GM19239 (cell line): ENCODE data around the gene GNAI1.
"Not testable (repeated sequence)": the region's sequence is repeated elsewhere in the genome, so short reads cannot be mapped to it uniquely, and the experiment has no call there.

Source experiments
- DNase-seq: peaks from one replicate; pipeline ENCODE4 v3.0.0; 2011; ENCODE audit warnings: low spot score; ENCODE audit not compliant: insufficient read length
- FAIRE-seq: peaks from 2 replicates; lab custom pipeline; 2011; peaks lifted over from hg19 to GRCh38; lab: Jason Lieb, UNC

GNAI1 gene

DNA sequence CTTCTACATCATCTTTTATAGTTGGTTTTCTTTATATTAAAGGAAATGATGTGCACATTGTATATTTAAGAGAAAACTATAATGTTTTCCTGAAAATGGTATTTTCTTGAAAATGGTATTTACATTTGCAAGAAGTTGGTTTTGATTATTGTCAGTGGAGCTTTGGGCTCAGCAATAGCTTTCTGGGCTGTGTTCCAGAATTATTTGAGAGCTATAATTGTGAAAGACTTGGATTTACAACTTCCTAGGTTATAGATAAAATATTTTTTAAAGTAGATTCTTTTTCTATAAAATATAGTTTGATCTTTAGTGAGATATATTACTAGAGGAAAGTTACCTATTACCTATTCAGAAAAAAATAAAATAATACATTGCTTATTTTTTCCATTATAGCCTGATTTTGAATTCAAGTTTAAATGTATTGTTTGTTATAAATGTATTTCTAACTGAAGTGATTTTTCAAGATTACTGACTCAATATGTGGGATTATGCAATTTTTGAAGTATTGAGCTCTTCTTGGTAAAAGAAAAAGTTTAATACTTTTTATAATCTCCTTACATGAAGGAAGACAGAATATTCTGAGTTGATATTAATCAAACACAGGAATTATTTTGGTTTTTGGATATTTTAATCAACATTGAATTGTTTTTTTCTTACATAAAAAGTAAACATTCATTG, 20.2 kb downstream of the GNAI1 start:
- FAIRE-seq: no peak
- DNase-seq: no peak

DNA sequence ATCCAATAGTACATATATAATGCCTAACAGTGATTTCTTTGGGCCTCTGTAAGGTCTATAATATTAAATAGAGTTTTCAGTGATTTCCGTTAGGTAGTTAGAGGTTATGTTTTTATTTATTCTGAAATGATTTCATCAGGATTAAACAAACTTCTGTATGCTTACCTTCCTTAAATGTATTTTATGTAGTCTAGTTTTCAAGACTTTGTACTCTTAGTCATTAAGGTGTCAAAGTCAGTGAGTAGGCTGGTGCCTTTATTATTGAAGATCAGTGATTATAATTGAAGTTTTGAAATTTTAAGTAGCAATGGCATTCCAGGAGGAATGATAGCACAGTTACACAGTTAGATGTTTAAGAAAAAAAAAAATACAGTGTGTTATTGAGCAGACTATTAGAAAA, 20.7 kb downstream of the GNAI1 start:
- FAIRE-seq (no peak), DNase-seq (no peak)

DNA sequence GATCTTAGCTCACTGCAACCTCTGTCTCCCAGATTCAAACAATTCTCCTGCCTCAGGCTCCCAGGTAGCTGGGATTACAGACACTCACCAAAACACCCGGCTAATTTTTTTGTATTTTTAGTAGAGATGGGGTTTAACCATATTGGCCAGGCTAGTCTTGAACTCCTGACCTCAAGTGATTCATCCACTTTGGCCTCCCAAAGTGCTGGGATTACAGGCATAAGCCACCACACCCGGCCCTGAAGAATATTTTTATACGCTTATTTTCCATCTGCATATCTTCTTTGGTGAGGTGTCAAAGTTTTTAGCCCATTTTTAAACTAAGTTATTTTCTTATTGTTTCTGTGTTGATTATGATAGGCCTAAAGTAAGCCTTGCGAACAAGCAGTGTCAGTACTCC, 23.1 kb downstream of the GNAI1 start:
- not testable (repeated sequence) for FAIRE-seq

DNA sequence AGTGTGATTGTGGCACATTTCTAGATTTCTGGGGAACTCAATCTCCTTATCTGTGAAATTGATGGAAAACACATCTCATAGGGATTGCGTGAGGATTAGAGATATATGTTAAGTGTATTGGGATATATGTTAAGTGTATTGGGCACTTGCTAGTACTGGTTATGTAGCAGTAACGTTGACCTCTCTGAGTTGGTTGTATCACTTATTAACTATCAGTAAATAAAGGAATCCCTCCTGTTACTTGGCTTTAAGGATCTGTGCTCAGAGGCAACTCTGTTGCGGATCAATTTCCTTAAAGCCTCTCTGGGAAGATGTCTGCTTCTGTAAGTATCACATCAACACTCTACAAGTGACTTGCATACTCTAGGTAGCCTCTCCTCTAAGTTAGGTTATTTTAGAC, 25.2 kb downstream of the GNAI1 start:
- FAIRE-seq: no peak
- DNase-seq: no peak

More for the DNA sequence above, 23.1 kb downstream of the GNAI1 start:
- not testable (repeated sequence) for DNase-seq

DNA sequence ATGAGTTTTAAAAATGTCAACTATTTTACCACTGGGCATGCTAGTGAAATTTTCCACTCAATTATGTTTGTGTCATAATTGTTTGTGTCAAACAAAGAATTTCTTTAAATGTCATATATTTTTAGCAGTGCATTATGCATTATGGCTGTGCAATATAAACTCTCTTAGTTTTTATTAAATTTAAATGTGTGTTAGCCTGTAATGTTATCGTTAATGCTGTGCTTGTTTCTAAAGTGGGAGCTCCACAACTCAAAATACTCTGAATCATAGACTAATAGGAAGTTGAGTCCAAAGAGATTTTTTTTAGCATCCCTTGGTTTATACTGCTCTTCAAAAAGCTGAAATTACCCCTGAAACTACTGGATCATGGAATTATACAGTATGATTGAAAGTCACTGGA, 26.8 kb downstream of the GNAI1 start:
- FAIRE-seq: no peak
- DNase-seq: no peak

DNA sequence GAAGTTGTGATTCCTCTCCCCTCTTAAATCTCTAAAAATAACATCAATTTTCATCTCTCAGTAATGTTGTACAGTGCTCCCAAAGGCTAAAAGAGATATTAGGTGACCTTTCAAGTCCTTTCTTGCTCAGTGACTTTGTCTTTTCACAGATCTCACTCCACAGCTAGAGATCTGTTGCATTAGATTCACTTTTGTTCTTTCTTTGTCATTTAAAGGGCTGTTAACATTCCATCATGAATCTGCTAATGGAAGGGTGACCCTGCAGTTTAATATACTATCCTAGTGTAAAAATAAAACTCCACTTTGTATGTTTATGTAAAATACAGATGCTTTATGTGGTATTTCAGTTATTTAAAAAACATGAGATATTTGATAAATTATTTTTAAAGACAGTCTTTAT, 30.5 kb downstream of the GNAI1 start:
- FAIRE-seq (no peak), DNase-seq (no peak)

DNA sequence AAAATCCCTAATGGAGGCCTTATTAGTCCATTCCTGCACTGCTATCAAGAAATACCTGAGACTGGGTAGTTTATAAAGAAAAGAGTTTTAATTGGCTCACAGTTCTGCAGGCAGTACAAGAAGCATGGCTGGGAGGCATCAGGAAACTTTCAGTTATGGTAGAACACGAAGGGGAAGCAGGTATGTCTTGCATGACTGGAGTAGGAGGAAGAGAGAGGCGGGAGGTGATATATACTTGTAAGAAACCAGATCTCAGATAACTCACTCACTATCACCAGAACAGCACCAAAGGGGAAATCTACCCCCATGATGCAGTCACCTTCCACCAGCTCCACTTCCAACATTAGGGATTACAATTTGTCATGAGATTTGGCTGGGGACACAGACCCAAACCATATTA, 35.8 kb downstream of the GNAI1 start:
- no peak for DNase-seq
- no peak for FAIRE-seq

DNA sequence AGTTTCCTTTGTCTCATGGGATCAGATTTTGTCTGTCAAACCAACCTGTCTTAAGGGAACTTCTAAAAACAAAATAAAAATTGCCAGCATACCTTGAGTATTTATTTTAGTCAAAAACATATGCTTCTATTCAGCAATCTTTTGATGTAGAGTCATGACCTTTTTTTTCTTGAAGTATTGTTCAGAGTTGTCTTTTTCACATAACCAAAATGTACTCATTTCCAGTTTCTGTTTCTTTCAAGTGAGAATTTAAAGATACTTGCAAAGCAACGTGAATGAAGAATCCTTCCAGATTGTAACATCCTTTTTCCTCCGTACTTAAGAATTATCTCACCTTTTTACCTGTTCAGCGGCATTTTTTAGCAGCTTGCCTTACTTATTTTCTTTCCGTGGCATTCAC, 37.8 kb downstream of the GNAI1 start:
- DNase-seq (no peak), FAIRE-seq (no peak)

DNA sequence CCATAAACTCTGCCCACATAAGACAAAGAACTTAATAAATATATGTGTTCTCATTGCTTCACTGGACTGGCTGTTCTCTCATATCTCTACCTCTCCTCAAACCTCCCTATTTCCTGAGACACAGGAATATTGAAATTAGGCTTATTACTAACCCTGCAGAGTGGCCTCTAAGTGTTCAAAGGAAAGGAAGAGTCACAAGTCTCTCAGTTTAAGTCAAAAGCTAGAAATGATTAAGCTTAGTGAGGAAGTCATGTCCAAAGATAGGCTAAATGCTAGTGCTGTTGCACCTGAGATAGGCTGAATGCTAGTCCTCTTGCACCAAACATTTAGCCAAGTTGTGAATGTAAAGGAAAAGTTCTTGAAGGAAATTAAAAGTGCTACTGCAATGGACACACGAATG, 41.1 kb downstream of the GNAI1 start:
- DNase-seq (no peak), FAIRE-seq (no peak)

DNA sequence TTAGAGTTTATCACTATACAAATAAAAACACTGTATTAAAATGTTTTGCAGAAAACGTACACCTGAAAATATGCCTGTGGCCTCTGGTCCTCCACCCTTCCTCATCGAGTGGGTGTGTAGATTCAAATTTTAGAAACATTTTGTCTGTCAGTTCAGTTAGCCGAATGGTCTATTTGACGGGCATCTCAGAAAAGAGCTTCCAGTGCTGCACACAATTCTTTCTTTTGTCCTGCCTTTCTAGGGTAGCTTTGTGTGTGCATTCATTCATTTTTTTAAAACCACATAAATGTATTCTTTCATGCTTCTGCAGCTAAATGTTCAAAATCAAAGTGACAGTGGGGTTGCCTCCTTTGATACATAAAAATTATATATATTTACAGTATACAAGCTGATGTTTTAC, 46.8 kb downstream of the GNAI1 start:
- no peak for FAIRE-seq
- no peak for DNase-seq

DNA sequence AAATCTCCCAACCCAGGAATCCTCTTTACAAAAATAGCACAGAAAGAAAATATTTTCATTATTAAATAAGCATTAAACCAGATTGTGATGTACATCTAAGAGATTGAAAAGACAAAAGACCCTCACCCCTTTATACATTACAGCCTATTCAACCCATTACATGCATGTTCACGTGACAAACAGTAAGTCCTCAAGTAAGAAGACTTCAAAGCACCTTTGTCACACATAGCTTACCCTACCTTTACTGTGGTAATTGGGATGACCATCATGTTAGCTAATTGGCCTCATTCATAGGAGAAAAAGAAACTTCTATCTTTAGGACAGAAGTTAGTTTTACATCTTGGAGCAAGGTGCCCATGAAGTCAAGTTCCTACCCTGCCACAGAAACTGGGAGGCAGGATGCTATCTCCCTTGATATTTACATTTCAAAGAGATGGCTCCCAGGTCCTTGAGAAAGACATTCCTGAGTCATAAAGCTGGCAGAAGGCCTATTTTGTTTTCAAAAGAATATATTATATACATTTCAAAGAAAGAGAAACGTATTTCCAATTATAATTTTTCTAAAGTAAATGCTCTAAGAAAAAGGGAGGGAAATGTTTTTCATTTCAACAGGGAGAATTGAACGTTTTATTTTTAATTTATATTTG, 48.1 kb downstream of the GNAI1 start:
- DNase-seq (no peak), FAIRE-seq (no peak)

DNA sequence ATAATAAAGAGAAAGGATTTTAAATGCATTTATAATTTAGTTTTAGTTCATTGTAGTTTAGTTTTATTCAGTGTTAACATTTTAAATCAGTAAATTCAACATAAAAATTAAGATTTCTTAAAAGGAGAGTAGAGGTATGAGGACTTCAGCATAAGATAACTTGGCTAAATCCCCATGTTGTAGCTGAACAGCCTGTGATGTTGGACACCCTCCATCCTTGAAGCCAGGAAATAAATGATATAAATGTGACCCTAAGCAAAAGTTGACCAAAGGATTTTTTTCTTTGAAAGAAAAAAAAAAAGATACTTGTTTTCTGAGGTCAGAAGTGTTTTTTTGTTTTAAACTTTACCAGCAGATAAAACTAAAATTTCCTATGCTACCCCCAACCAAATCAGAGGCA, 48.7 kb downstream of the GNAI1 start:
- no peak for DNase-seq
- no peak for FAIRE-seq

DNA sequence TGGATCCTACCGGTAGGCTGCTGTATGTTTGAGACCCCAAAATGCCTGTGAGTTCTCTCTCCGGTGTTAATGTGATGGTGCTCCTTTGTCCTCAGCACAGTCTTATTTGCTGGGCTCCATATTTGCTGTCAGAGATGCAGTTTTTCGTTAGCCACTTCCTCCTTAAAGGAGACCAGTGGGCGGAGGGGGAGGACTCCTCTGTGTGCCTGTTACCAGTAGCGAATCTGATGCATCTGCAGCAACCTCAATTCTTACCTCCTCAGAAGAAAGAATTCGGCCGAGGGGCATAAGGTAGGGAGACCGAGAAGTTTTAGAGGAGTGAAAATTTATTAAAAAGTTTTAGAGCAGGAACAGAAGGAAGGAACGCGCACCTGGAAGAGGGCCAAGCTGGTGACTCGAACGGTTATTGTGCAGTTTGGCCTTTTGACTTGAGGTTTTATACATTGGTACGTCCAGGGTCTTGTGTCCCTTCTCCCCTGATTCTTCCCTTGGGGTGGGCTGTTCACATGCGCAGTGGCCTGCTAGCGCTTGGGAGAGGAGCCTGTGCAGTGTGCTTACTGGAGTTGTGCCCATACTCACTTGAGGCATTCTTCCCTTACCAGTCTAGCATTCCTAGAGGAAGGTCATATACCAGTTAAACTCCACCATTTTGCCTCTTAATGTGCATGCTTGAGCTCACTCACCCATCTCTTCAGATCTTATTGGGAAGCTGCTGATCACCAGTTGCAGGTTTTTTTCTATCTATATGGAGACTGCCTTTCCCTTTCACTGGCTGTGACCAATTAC, 49.5 kb downstream of the GNAI1 start:
- DNase-seq: no peak
- FAIRE-seq: no peak

DNA sequence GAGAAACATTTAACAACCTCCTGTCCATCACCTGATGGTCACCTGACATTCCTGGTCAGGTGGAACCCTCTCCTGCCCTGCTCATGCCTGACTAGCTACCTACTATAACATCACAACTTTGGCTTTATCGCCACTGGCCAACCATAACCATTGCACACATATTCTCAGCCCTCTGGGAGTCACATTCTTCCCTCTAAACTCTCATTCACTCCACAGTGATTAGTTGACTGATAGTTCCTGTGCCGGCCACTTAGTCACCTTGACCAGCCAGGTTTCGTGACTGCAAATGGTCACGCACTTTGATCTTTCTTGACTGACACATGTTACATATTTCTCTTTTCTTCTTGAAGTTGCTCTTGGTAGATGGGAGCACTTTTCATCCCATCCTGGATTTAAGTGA, 50.1 kb downstream of the GNAI1 start:
- DNase-seq (no peak), FAIRE-seq (no peak)

DNA sequence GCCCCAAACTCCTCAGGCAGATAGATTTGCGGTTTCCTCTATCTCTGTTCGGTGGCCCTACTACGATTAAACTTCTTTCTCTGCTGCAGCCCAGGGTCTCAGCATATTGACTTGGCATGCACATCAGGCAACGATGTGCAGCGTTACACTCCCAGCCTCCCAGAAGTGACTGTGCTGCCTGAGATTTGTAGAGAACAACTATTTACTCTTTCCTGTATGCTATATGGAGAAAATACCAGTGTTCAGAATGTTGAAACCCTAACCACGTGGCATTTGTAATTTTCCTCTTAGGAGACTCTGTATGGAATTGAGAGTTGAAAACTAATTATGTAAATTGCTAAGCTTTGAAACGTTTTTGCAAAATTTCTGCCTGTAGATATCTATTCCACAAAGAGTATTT, 50.9 kb downstream of the GNAI1 start:
- no peak for DNase-seq
- no peak for FAIRE-seq

DNA sequence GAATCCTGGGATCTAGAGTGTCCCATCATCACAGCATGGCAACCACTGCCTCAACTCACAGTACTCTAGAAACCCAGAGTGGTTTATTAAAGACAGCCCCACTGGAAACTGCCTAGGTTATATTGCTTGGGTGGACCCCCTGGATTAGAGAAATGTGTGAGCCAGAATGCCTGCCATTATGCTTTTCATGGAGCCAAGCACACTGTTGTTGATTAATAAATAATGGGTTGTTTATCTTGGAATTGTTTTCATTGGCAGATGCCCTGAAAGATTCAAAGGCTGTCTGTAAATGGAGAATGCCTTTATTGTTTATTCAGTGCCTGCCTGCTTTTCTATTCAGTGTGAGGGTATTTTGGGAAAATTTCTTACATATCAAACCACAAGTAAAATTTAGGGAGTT, 52.1 kb downstream of the GNAI1 start:
- FAIRE-seq (no peak), DNase-seq (no peak)

DNA sequence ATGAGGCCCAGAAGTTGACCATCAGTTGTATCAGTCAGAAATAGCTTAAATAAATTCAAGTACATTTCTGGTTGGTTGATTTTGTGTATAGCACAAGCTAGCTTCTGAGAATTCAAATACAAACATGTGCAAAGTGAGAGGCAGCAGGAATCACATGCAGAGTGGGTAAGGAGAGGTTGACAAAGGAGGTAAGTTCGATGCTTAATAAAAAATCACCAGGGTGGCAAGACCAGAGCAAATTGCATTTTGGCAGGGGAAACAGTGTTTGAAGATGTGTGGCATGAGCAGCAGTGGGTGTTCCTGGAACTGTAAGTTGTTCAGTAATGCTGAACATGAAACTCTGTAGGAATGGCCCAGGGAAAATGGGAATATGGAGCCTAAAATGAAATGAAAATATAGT, 52.6 kb downstream of the GNAI1 start:
- DNase-seq: no peak
- no peak for FAIRE-seq

DNA sequence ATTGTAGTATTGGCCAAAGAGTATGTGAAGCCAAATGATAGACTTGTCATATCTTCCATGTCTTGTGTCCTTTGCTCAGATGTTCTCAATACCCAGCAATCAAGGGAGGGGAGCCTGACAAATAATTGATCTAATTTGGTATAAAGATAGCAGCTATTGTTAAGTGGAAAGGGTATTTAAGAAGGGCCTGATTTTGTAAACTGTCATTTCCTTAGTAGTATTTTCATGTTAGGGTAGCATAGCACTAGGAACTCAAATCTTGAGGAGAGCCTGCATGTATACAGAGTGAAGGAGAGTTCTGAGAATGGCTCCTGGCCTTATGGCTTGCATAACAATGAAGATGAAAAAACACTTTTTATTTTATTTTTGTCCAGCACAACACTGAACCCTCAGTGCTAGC, 53.1 kb downstream of the GNAI1 start:
- FAIRE-seq: no peak
- DNase-seq: no peak

DNA sequence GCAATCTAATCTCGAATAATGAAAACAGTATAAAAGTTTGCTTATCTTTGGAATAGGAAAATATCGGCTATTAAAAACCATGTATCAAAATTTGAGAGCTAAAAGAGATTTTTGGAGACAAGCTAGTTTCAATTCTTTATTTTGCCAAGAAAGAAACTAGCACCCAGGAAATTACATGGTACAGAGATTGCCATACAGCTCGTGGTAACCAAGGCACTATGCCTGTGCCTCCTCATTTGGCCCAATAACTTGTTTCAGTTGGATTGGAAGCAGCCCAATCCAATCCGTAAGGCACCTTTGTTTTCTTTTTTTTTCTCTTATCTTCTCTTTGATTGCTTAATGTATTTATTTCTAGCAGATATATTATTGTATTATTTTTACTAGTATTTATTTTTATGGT, 55.0 kb downstream of the GNAI1 start:
- FAIRE-seq: no peak
- DNase-seq: no peak

DNA sequence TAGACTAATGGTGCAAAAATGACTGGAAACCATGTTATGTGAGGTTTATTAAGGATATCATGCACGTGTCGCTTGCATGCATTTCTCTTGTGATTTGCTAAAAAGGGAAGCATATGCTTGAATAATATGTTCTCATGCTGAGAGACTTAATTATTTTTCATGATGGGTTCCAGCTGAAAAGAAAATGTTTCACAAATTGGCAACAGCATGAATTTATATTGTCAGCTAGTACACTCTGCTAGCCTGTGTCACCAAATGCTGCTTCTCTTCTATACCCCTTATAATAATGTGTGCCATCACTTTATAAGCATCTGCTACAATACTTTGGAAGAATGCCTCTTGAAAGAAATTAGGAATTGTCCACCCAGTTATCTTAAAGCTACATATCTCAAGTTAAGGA, 63.0 kb downstream of the GNAI1 start:
- FAIRE-seq (no peak), DNase-seq (no peak)

DNA sequence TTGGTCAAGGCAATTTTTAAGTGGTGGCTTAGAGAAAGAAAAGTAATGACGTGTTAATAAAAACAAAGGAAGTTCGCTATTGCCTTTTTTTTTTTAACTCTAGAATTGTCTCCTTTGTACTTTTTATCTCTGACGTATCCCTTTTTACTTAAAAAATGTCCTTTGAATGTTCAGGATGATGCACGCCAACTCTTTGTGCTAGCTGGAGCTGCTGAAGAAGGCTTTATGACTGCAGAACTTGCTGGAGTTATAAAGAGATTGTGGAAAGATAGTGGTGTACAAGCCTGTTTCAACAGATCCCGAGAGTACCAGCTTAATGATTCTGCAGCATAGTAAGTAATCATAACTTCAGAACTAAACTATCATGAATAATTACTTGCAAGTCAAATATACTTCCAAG, 64.4 kb downstream of the GNAI1 start:
- DNase-seq (no peak), FAIRE-seq (no peak)

DNA sequence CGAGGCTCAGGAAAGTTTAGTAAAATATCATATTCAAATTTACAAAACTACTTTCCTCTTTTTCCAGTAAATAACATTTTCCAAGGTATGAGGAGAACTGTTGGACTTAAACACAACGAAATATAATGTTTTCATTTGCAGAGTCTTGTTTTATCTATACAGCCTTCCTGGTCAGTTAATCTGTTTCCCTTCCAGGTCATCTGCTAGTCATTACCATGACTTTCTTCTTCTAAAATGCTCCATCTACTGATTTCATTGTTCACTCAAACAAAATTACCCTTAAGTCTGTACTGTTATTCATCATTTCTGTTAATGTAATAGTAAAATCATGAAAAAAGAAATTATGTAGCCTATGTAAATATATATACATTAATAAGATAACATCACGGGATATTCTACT, 69.8 kb downstream of the GNAI1 start:
- no peak for FAIRE-seq

More for the DNA sequence above, 69.8 kb downstream of the GNAI1 start:
- DNase-seq: no peak
